ENCODE results near the gene NAV2. TPM values are rescaled to one million over a fixed set of nuclear protein-coding genes. Genes with fewer than 3 reads are reported as not detected.

Gene NAV2
- total RNA-seq, 1 donor from 2014 or later, result 10.3 TPM

GRCh38 chr11:19827399-19828135 lies 114.9 kb downstream of the NAV2 start:
- Mint-ChIP-seq H3K36me3 (ENCODE audit: low read depth) (no peaks in the 10 kb centered on the region), H3K4me3 (no peak overlapping the region), H3K4me1 (no peaks in the 10 kb centered on the region), H3K27ac (no peak overlapping the region), H3K27me3 (no peaks in the 10 kb centered on the region), H3K9me3 (no peaks in the 10 kb centered on the region)
- CTCF ChIA-PET, result no interaction called here
- intact Hi-C loops (cut with micrococcal nuclease), result no loop called here
- ATAC-seq (ENCODE audit: low read depth) (no peak), DNase-seq (no peak)
- TF ChIP-seq CTCF (IDR thresholded peaks at IDR 0.05), result no peak
- POLR2A ChIA-PET, result no interaction called here

GRCh38 chr11:19828382-19829108 lies 115.9 kb downstream of the NAV2 start:
- TF ChIP-seq CTCF (IDR thresholded peaks at IDR 0.05), result no peak
- CTCF ChIA-PET, result no interaction called here
- Mint-ChIP-seq H3K9me3 (no peaks in the 10 kb centered on the region), H3K27ac (no peak overlapping the region), H3K4me3 (no peak overlapping the region), H3K4me1 (no peaks in the 10 kb centered on the region), H3K27me3 (no peaks in the 10 kb centered on the region), H3K36me3 (ENCODE audit: low read depth) (no peaks in the 10 kb centered on the region)
- ATAC-seq (ENCODE audit: low read depth) (no peak), DNase-seq (no peak)
- intact Hi-C loops (cut with micrococcal nuclease), result no loop called here
- POLR2A ChIA-PET, result no interaction called here

- CTCF ChIA-PET, result no interaction called here
- Mint-ChIP-seq H3K4me3 (no peak overlapping the region), H3K27me3 (no peaks in the 10 kb centered on the region), H3K4me1 (no peaks in the 10 kb centered on the region), H3K27ac (no peak overlapping the region), H3K9me3 (no peaks in the 10 kb centered on the region), H3K36me3 (ENCODE audit: low read depth) (no peaks in the 10 kb centered on the region)
- intact Hi-C loops (cut with micrococcal nuclease), result no loop called here
- POLR2A ChIA-PET, result no interaction called here
- DNase-seq (no peak), ATAC-seq (ENCODE audit: low read depth) (no peak)
- no peak for TF ChIP-seq CTCF (IDR thresholded peaks at IDR 0.05)
These were observed 116.6 kb downstream of the NAV2 start for GRCh38 chr11:19829109-19829837.

GRCh38 chr11:19832086-19832750 lies 119.6 kb downstream of the NAV2 start:
- Mint-ChIP-seq H3K4me1 (no peaks in the 10 kb centered on the region), H3K36me3 (ENCODE audit: low read depth) (no peaks in the 10 kb centered on the region), H3K27me3 (no peaks in the 10 kb centered on the region), H3K27ac (no peak overlapping the region), H3K9me3 (no peaks in the 10 kb centered on the region), H3K4me3 (no peak overlapping the region)
- TF ChIP-seq CTCF (IDR thresholded peaks at IDR 0.05), result no peak
- no peak for ATAC-seq (ENCODE audit: low read depth)
- CTCF ChIA-PET, result no interaction called here
- no peak for DNase-seq
- intact Hi-C loops (cut with micrococcal nuclease), result no loop called here
- POLR2A ChIA-PET, result no interaction called here

- H3K27me3 Mint-ChIP-seq, result no peaks in the 10 kb centered on the region
- H3K4me1 Mint-ChIP-seq, result no peaks in the 10 kb centered on the region
- H3K4me3 Mint-ChIP-seq, result no peak overlapping the region
- CTCF ChIA-PET, result no interaction called here
- H3K9me3 Mint-ChIP-seq, result no peaks in the 10 kb centered on the region
- ATAC-seq (ENCODE audit: low read depth), result no peak
- no peak overlapping the region for H3K27ac Mint-ChIP-seq
- intact Hi-C loops (cut with micrococcal nuclease), result no loop called here
- TF ChIP-seq CTCF (IDR thresholded peaks at IDR 0.05), result no peak
- POLR2A ChIA-PET, result no interaction called here
- no peaks in the 10 kb centered on the region for H3K36me3 Mint-ChIP-seq (ENCODE audit: low read depth)
- no peak for DNase-seq
These were observed 120.3 kb downstream of the NAV2 start for GRCh38 chr11:19832901-19833300.

Data from activated B cell treated with CpG ODN at 0.5 μM for 24 hours (primary cell).